Psoas muscle (tissue), 8 donors: ENCODE data around the gene DCC. TPM values are rescaled to one million over a fixed set of nuclear protein-coding genes. Genes with fewer than 3 reads are reported as not detected.

Source experiments
- ATAC-seq, 4 donors: fragments of 200-7000 bp; cut with Tn5 transposase; one replicate each; pipeline ENCODE4 v1.9.1; 2020; ENCODE audit warnings: moderate library complexity in 3 of 4, mild to moderate bottlenecking in 2 of 4
- DNase-seq, 2 donors: peaks; one replicate each; pipeline ENCODE4 v3.0.0-alpha.2; 2020
- H3K27ac ChIP-seq: fragments of 200-600 bp; one replicate; pipeline ENCODE4 v1.8.0; 2022
- H3K27me3 ChIP-seq, 3 donors: fragments of 200-600 bp in 1 of 3; one replicate each; pipeline versions ENCODE4 v1.6.1 to v1.8.0; 2013 to 2022; ENCODE audit warnings: low read length in 2 of 3, mild to moderate bottlenecking in 2 of 3, moderate library complexity in 1 of 3; ENCODE audit not compliant: insufficient read depth in 3 of 3
- H3K36me3 ChIP-seq, 2 donors: fragments of 200-600 bp in 1 of 2; one replicate each; pipeline versions ENCODE4 v1.6.1 to v1.8.0; 2013 to 2022; ENCODE audit warnings: low read depth in 1 of 2, mild to moderate bottlenecking in 1 of 2, moderate library complexity in 1 of 2; ENCODE audit not compliant: insufficient read depth in 1 of 2
- H3K4me1 ChIP-seq: fragments of 200-600 bp; one replicate; pipeline ENCODE4 v1.8.0; 2022
- H3K4me3 ChIP-seq: fragments of 200-600 bp; one replicate; pipeline ENCODE4 v1.8.0; 2022; ENCODE audit warnings: mild to moderate bottlenecking
- H3K9me3 ChIP-seq: fragments of 200-600 bp; one replicate; pipeline ENCODE4 v1.8.0; 2022
- CTCF ChIP-seq: fragments of 200-600 bp; IDR thresholded peaks from one replicate; pipeline ENCODE4 v1.8.0; 2022; ENCODE audit warnings: antibody characterized with exemption
- WGBS, 3 donors: extraction: QIAGEN DNeasy Blood & Tissue Kit; methylation state at CpG; one replicate each; pipeline versions ENCODE4 v1.1.6 to v1.1.7; 2013; 5-methylcytosine and 5-hydroxymethylcytosine counted together
- intact Hi-C, 2 donors: fragments of 100-400 bp; cut with DNase I; formaldehyde crosslinking; loops; one replicate each; pipeline versions ENCODE4 v1.11.0 to v1.14.2; 2022
- polyA plus RNA-seq, 3 donors: library from polyadenylated mRNA; stranded (reverse); fragments of 200-250 nt; gene quantifications; one replicate each; pipeline ENCODE4 v1.2.3, GENCODE V29; 2013
- total RNA-seq, 4 donors: library from RNA; stranded (reverse); fragmentation: NEBNext Ultra II Directional in 2 of 4; extraction: Animal tissue kit (Norgen Biotek cat#: 25700) in 2 of 4; gene quantifications; one replicate each; pipeline versions ENCODE4 v1.2.1 to v1.2.4, GENCODE V29; 2021 to 2023
- donor health status: healthy with polysubstance abuse.
- donor health status: DM: no; HTN: no; CAD: no; lungs with moderate emphysema.
- donor health status: Bipolar disorder and iron deficiency.
- donor health status: healthy.
- donor health status: DM: yes; HTN: yes; CAD: no.
- donor health status: DM: no; HTN: no; CAD: no.
- donor health status: DM: no; HTN: no; CAD: no.
- donor health status: DM: yes; HTN: yes; CAD: no.

DCC gene
- total and polyA plus RNA-seq, 7 donors, result 0.01 to 0.02 TPM; not detected in 5

GRCh38 chr18:53261241-53261640 lies 921.2 kb downstream of the DCC start:
- intact Hi-C loops, result no loop called here
- Histone ChIP-seq H3K9me3 (no peaks in the 10 kb centered on the region), H3K27me3 (no peaks in the 10 kb centered on the region), H3K4me3 (no peak overlapping the region), H3K27ac (no peak overlapping the region), H3K36me3 (no peaks in the 10 kb centered on the region), H3K4me1 (no peaks in the 10 kb centered on the region)
- DNase-seq (no peak), ATAC-seq (no peak)
- no peak for TF ChIP-seq CTCF
- WGBS, 3 donors, result 73 to 81% (median 77%) methylated on average over 5 of the region's 5 CpGs

GRCh38 chr18:53266850-53267249 lies 926.9 kb downstream of the DCC start:
- 85 to 90% (median 86%) methylated on average over 1 of the region's 1 CpG for WGBS, 3 donors
- Histone ChIP-seq H3K27me3 (no peaks in the 10 kb centered on the region), H3K36me3 (no peaks in the 10 kb centered on the region), H3K4me3 (no peak overlapping the region), H3K27ac (no peak overlapping the region), H3K4me1 (no peaks in the 10 kb centered on the region), H3K9me3 (no peaks in the 10 kb centered on the region)
- intact Hi-C loops, result no loop called here
- no peak for DNase-seq
- no peak for ATAC-seq
- no peak for TF ChIP-seq CTCF

GRCh38 chr18:53268455-53268854 lies 928.5 kb downstream of the DCC start:
- H3K4me1 ChIP-seq, result no peaks in the 10 kb centered on the region
- no peaks in the 10 kb centered on the region for H3K9me3 ChIP-seq
- no peak overlapping the region for H3K27ac ChIP-seq
- H3K36me3 ChIP-seq, result no peaks in the 10 kb centered on the region
- no peak for TF ChIP-seq CTCF
- DNase-seq, result no peak
- no peaks in the 10 kb centered on the region for H3K27me3 ChIP-seq
- no peak for ATAC-seq
- 38 to 61% (median 44%) methylated on average over 3 of the region's 3 CpGs for WGBS, 3 donors
- intact Hi-C loops, result no loop called here
- no peak overlapping the region for H3K4me3 ChIP-seq

- Histone ChIP-seq H3K9me3 (no peaks in the 10 kb centered on the region), H3K4me3 (no peak overlapping the region), H3K36me3 (no peaks in the 10 kb centered on the region), H3K4me1 (no peaks in the 10 kb centered on the region), H3K27ac (no peak overlapping the region), H3K27me3 (no peaks in the 10 kb centered on the region)
- DNase-seq (no peak), ATAC-seq (no peak)
- no peak for TF ChIP-seq CTCF
- intact Hi-C loops, result no loop called here
- 67 to 73% (median 72%) methylated on average over 2 of the region's 2 CpGs for WGBS, 3 donors
These were observed 941.4 kb downstream of the DCC start for GRCh38 chr18:53281406-53281805.

- no peak for ATAC-seq
- intact Hi-C loops, result no loop called here
- no peaks in the 10 kb centered on the region for H3K4me1 ChIP-seq
- 63 to 71% (median 67%) methylated on average over 2 of the region's 2 CpGs for WGBS, 3 donors
- H3K27ac ChIP-seq, result no peak overlapping the region
- H3K36me3 ChIP-seq, result no peaks in the 10 kb centered on the region
- no peaks in the 10 kb centered on the region for H3K9me3 ChIP-seq
- no peak for DNase-seq
- no peak for TF ChIP-seq CTCF
- no peak overlapping the region for H3K4me3 ChIP-seq
- no peaks in the 10 kb centered on the region for H3K27me3 ChIP-seq
These were observed 943.7 kb downstream of the DCC start for GRCh38 chr18:53283708-53284107.
